Small intestine (tissue), 7 donors: ENCODE results near the gene SRMS. TPM values are rescaled to one million over a fixed set of nuclear protein-coding genes. Genes with fewer than 3 reads are reported as not detected.

ENCODE experiments used
- DNase-seq, 2 donors: peaks; one replicate each; pipeline versions ENCODE4 v3.0.0 to v3.0.0-alpha.2; 2013
- FAIRE-seq: peaks from 2 replicates; lab custom pipeline; 2012; peaks lifted over from hg19 to GRCh38; lab: Jason Lieb, UNC
- H3K27ac ChIP-seq, 3 donors: one replicate each; pipeline ENCODE4 v1.5.1; 2013; ENCODE audit warnings: low read length in 2 of 3, mild to moderate bottlenecking in 2 of 3, control low read depth in 1 of 3, inconsistent platforms in 1 of 3, low read depth in 1 of 3, moderate library complexity in 1 of 3
- H3K27me3 ChIP-seq, 3 donors: one replicate each; pipeline ENCODE4 v1.6.1; 2013; ENCODE audit warnings: low read length in 3 of 3, inconsistent platforms in 1 of 3; ENCODE audit not compliant: control insufficient read depth in 3 of 3, insufficient read depth in 3 of 3
- H3K36me3 ChIP-seq, 3 donors: one replicate each; pipeline ENCODE4 v1.6.1; 2013; ENCODE audit warnings: low read length in 3 of 3, inconsistent platforms in 1 of 3, low read depth in 1 of 3, mild to moderate bottlenecking in 1 of 3, moderate library complexity in 1 of 3; ENCODE audit not compliant: control insufficient read depth in 3 of 3, insufficient read depth in 2 of 3
- H3K4me1 ChIP-seq, 3 donors: one replicate each; pipeline ENCODE4 v1.6.1; 2013; ENCODE audit warnings: low read length in 2 of 3, inconsistent platforms in 1 of 3, low read depth in 1 of 3, mild to moderate bottlenecking in 1 of 3, moderate library complexity in 1 of 3; ENCODE audit not compliant: control insufficient read depth in 3 of 3, insufficient read depth in 2 of 3
- H3K4me3 ChIP-seq, 3 donors: one replicate each; pipeline ENCODE4 v1.5.1; 2013; ENCODE audit warnings: low read length in 3 of 3, control low read depth in 1 of 3, inconsistent platforms in 1 of 3, low read depth in 1 of 3, mild to moderate bottlenecking in 1 of 3, moderate library complexity in 1 of 3
- H3K9me3 ChIP-seq, 2 donors: one replicate each; pipeline ENCODE4 v1.6.1; 2013; ENCODE audit warnings: low read depth in 1 of 2, low read length in 1 of 2; ENCODE audit not compliant: control insufficient read depth in 2 of 2, insufficient read depth in 1 of 2
- WGBS, 3 donors: extraction: QIAGEN DNeasy Blood & Tissue Kit; methylation state at CpG; one replicate each; pipeline ENCODE4 v1.1.7; 2013; 5-methylcytosine and 5-hydroxymethylcytosine counted together
- polyA plus RNA-seq, 4 donors: library from polyadenylated mRNA; stranded (reverse) in 3 of 4; unstranded in 1 of 4; fragments of 200-250 nt in 3 of 4; fragments of 120-200 nt in 1 of 4; gene quantifications; one replicate each; pipeline versions ENCODE4 v1.2.1 to v1.2.3, GENCODE V29; 2013
- donor health status: healthy with polysubstance abuse.
- donor health status: control.
- donor health status: control.
- donor health status: Bipolar disorder and iron deficiency.
- donor health status: healthy.

The SRMS gene
- polyA plus RNA-seq, 4 donors, result 0.18 TPM; not detected in 3

GRCh38 chr20:63552481-63553249, 5.1 kb upstream of the SRMS start:
- no peak overlapping the region for H3K4me3 ChIP-seq
- FAIRE-seq, result no peak

DNA sequence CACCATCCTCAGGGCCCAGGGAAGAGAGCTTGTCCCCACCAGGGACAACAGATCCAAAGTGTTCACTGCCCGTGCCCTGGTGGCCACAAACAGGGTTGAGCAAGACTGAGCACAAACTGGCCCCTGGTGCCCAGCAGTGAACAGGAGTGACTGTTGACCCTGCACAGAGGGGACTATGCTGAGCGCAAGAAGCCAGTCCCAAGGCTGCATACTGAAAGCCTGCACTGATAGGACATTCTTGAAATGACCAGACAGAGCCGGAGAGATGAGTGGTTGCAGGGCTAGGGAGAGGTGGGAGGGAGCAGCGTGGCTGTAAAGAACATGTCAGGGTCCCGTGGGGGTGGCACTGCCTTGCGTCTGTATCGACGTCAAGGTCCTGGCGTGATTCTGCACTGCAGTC, 3.5 kb upstream of the SRMS start:
- H3K27me3 ChIP-seq, result peaks cover 5 to 48% (median 8%) of the 10 kb centered on the region in 3 donors
- DNase-seq (no peak), FAIRE-seq (no peak)
- H3K4me1 ChIP-seq, result peaks cover 0 to 9% (median 0%) of the 10 kb centered on the region in 3 donors
- no peak overlapping the region for H3K27ac ChIP-seq
- no peaks in the 10 kb centered on the region for H3K36me3 ChIP-seq
- peaks cover 0 to 4% of the 10 kb centered on the region in 2 donors for H3K9me3 ChIP-seq
- H3K4me3 ChIP-seq, result no peak overlapping the region
- WGBS, 3 donors, result 45 to 58% (median 52%) methylated on average over 9 of the region's 9 CpGs

More at GRCh38 chr20:63552481-63553249, 5.1 kb upstream of the SRMS start:
- H3K9me3 ChIP-seq, result peaks cover 0 to 4% of the 10 kb centered on the region in 2 donors
- peaks cover 0 to 7% (median 0%) of the 10 kb centered on the region in 3 donors for H3K4me1 ChIP-seq
- 25 to 30% (median 28%) methylated on average over 14 to 15 of the region's 15 CpGs for WGBS, 3 donors
- no peak overlapping the region for H3K27ac ChIP-seq
- H3K36me3 ChIP-seq, result no peaks in the 10 kb centered on the region
- DNase-seq, result no peak
- H3K27me3 ChIP-seq, result peaks cover 0 to 33% (median 5%) of the 10 kb centered on the region in 3 donors

- H3K9me3 ChIP-seq, result peaks cover 0 to 4% of the 10 kb centered on the region in 2 donors
- no peak overlapping the region for H3K27ac ChIP-seq
- H3K36me3 ChIP-seq, result no peaks in the 10 kb centered on the region
- H3K27me3 ChIP-seq, result peaks cover 5 to 54% (median 8%) of the 10 kb centered on the region in 3 donors
- 61 to 81% (median 65%) methylated on average over 14 to 18 of the region's 18 CpGs for WGBS, 3 donors
- peaks cover 0 to 22% (median 0%) of the 10 kb centered on the region in 3 donors for H3K4me1 ChIP-seq
- no peak for FAIRE-seq
- no peak overlapping the region for H3K4me3 ChIP-seq
- DNase-seq, result no peak
Observed at GRCh38 chr20:63549679-63550282, 2.2 kb upstream of the SRMS start.

GRCh38 chr20:63549019-63549418, 1.5 kb upstream of the SRMS start:
- Histone ChIP-seq H3K9me3 (peaks cover 0 to 4% of the 10 kb centered on the region in 2 donors), H3K36me3 (no peaks in the 10 kb centered on the region), H3K27me3 (peaks cover 5 to 50% (median 8%) of the 10 kb centered on the region in 3 donors), H3K27ac (no peak overlapping the region), H3K4me3 (no peak overlapping the region), H3K4me1 (peaks cover 0 to 23% (median 0%) of the 10 kb centered on the region in 3 donors)
- no peak for FAIRE-seq
- 20 to 27% (median 22%) methylated on average over 6 to 12 of the region's 25 CpGs for WGBS, 3 donors
- no peak for DNase-seq

GRCh38 chr20:63548542-63548941, 993 bp upstream of the SRMS start:
- peaks cover 0 to 4% of the 10 kb centered on the region in 2 donors for H3K9me3 ChIP-seq
- no peak for FAIRE-seq

DNA sequence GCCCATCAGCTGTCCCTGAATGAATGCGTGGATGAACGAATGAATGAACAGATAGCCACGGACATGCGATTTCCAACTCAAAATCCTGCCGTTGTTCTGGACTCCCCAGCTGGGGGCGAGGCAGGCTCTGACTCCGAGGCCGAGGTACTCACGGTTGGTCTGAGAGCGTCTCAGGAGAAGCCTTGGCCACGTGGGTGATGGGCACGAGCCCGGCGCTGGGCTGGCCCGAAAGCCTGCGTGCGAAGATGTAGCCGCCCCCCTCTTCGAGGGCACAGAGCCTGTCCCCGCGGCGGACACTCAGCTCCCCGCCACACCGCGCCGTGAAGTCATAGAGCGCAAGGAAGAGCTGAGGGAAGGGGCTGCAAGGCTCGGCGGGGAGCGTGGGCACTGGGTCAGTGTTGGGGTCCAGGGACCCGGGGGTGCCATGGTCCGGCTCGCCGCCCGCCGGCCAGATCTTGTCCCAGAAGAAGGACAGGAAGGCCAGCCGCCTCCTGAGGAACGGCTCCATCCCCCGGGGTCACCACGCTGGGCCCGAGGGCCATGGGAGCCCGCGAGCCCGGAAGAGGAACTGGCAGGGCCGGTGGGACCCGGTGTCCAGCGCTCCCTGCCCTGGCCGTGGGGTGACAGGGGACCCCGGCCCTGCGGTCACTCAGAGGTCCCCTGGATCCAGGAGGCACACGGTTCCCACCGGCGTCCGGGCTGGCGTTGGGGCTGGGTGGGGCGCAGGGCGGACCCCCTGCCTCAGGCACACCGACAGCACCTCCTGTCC, 409 bp downstream of the SRMS start:
- H3K9me3 ChIP-seq, result no peaks in the 10 kb centered on the region
- 53 to 62% (median 58%) methylated on average over 38 to 58 of the region's 58 CpGs for WGBS, 3 donors
- no peak overlapping the region for H3K4me3 ChIP-seq
- no peak overlapping the region for H3K27ac ChIP-seq
- FAIRE-seq (no peak), DNase-seq (no peak)
- peaks cover 0 to 25% (median 0%) of the 10 kb centered on the region in 3 donors for H3K4me1 ChIP-seq
- H3K36me3 ChIP-seq, result no peaks in the 10 kb centered on the region
- peaks cover 5 to 47% (median 8%) of the 10 kb centered on the region in 3 donors for H3K27me3 ChIP-seq

More at GRCh38 chr20:63548542-63548941, 993 bp upstream of the SRMS start:
- 32 to 47% (median 45%) methylated on average over 10 to 11 of the region's 11 CpGs for WGBS, 3 donors
- H3K36me3 ChIP-seq, result no peaks in the 10 kb centered on the region
- H3K27ac ChIP-seq, result no peak overlapping the region
- peaks cover 5 to 47% (median 8%) of the 10 kb centered on the region in 3 donors for H3K27me3 ChIP-seq
- peaks cover 0 to 25% (median 0%) of the 10 kb centered on the region in 3 donors for H3K4me1 ChIP-seq
- no peak overlapping the region for H3K4me3 ChIP-seq
- DNase-seq, result no peak

DNA sequence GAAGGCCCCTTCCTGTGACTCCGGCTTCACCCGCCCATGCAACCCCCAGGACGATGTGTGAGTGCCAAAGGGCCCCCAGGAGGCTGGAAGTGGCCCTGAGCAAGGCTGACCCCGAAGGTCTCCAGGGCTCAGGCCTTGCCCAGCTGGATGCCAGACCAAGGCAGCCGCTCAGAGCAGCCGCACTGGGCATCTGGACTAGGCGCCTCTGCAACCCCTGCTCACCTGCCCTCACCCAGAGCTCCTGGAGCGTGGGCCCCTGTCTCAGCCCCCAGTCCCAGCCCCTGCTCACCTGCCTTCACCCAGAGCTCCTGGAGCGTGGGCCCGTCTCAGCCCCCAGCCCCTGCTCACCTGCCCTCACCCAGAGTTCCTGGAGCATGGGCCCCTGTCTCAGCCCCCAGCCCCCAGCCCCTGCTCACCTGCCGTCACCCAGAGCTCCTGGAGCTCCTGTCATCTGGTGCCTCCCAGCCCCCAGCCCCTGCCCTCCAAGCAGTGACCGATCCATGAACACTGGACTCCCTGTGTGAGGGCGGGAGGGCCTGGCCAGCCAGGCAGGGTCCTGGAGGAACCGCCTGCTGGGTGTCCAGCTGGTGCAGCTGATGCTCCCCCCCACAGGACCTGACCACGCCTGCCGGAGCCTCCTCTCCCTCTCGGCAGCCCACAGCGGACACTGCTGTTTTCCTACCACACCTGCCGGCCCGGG, 1.1 kb downstream of the SRMS start:
- no peak for DNase-seq
- Histone ChIP-seq H3K27ac (no peak overlapping the region), H3K36me3 (no peaks in the 10 kb centered on the region), H3K9me3 (no peaks in the 10 kb centered on the region), H3K4me1 (peaks cover 0 to 25% (median 0%) of the 10 kb centered on the region in 3 donors), H3K4me3 (no peak overlapping the region), H3K27me3 (peaks cover 5 to 47% (median 8%) of the 10 kb centered on the region in 3 donors)
- FAIRE-seq, result no peak
- 35 to 70% (median 49%) methylated on average over 17 to 20 of the region's 20 CpGs for WGBS, 3 donors
